K562 (cell line): ENCODE measurements around the gene ACSBG1. TPM values are rescaled to one million over a fixed set of nuclear protein-coding genes. Genes with fewer than 3 reads are reported as not detected.

Experiments
- FOS ChIP-seq: IDR thresholded peaks from 3 replicates; pipeline ENCODE4 v1.6.1; 2011; ENCODE audit not compliant: insufficient read length; ENCODE audit errors: extremely low read depth
- GMEB1 ChIP-seq: fragments of 250-450 bp; sonication (Bioruptor Pico); IDR thresholded peaks from 2 replicates; pipeline ENCODE4 v1.4.0; 2020; ENCODE audit warnings: mild to moderate bottlenecking
- MAFG ChIP-seq: fragments of 450-650 bp; conservative IDR thresholded peaks from 2 replicates; pipeline ENCODE4 v1.6.1; 2016; ENCODE audit warnings: missing genetic modification characterization, missing compliant biosample characterization
- MBD2 ChIP-seq: sonication (generic); IDR thresholded peaks from 2 replicates; pipeline ENCODE4 v1.6.1; 2016; ENCODE audit warnings: low read depth, borderline replicate concordance
- MTA2 ChIP-seq: fragments of 450-650 bp; IDR thresholded peaks from 2 replicates; pipeline ENCODE4 v1.6.1; 2016; ENCODE audit warnings: low read depth
- NRF1 ChIP-seq, 2 experiments: fragments of 450-650 bp; IDR thresholded peaks in 1 of 2; conservative IDR thresholded peaks in 1 of 2; 2 replicates each; pipeline ENCODE4 v1.6.1; 2014; ENCODE audit warnings: mild to moderate bottlenecking in 2 of 2
- RCOR1 ChIP-seq, 2 experiments: IDR thresholded peaks; 2 replicates each; pipeline ENCODE4 v1.6.1; 2012; ENCODE audit warnings: low read depth in 2 of 2, low read length in 2 of 2, borderline replicate concordance in 1 of 2, improper control_type of control experiment in 1 of 2
- STAT5B ChIP-seq: fragments of 250-450 bp; sonication (Bioruptor Pico); IDR thresholded peaks from 2 replicates; pipeline ENCODE4 v1.8.0; 2021; ENCODE audit warnings: mild to moderate bottlenecking, inconsistent platforms
- ZNF232 ChIP-seq: sonication (generic); formaldehyde crosslinking; IDR thresholded peaks from 2 replicates; pipeline ENCODE4 v1.8.0; 2022; ENCODE audit warnings: mild to moderate bottlenecking, missing genetic modification reagents
- ZNF316 ChIP-seq: fragments of 450-650 bp; IDR thresholded peaks from 2 replicates; pipeline ENCODE4 v1.6.1; 2016
- ZNF583 ChIP-seq: fragments of 250-450 bp; sonication (Bioruptor Pico); IDR thresholded peaks from 2 replicates; pipeline ENCODE4 v1.4.0; 2020
- polyA plus RNA-seq, 8 experiments: library from polyadenylated mRNA; depleted of rRNA in 4 of 8; stranded (reverse) in 5 of 8; unstranded in 3 of 8; fragments of >200 nt; fragmentation: Nextera tagmentation in 2 of 8; fragmentation: Illumina TruSeq in 1 of 8; extraction: Ambion mirVana in 2 of 8; extraction: Trizol in 1 of 8; gene quantifications; 2 replicates each; pipeline versions ENCODE4 v1.2.1 to v1.2.3, GENCODE V29; 2011 to 2014; ENCODE audit warnings: inconsistent platforms in 1 of 8, missing spikeins in 1 of 8
- total RNA-seq, 7 experiments: library from RNA; depleted of rRNA in 6 of 7; stranded (reverse); fragments of >200 nt in 6 of 7; fragmentation: Illumina TruSeq in 2 of 7; extraction: Trizol in 2 of 7; gene quantifications; 2 replicates each; pipeline versions ENCODE4 v1.2.1 to v1.2.3, GENCODE V29; 2011 to 2021; ENCODE audit warnings: low replicate concordance in 1 of 7
- TF ChIP-seq, protein P1 (sequence below): fragments of 250-450 bp; sonication (Bioruptor Pico); IDR thresholded peaks from 2 replicates; pipeline ENCODE4 v1.8.0; 2022; ENCODE audit warnings: inconsistent platforms

The ACSBG1 gene
- total and polyA plus RNA-seq, 9 of the 15 experiments (the other 6 are each of a cell fraction or from before 2014, with no cell fraction given), result 0.36 to 6.4 (median 2.5) TPM

DNA sequence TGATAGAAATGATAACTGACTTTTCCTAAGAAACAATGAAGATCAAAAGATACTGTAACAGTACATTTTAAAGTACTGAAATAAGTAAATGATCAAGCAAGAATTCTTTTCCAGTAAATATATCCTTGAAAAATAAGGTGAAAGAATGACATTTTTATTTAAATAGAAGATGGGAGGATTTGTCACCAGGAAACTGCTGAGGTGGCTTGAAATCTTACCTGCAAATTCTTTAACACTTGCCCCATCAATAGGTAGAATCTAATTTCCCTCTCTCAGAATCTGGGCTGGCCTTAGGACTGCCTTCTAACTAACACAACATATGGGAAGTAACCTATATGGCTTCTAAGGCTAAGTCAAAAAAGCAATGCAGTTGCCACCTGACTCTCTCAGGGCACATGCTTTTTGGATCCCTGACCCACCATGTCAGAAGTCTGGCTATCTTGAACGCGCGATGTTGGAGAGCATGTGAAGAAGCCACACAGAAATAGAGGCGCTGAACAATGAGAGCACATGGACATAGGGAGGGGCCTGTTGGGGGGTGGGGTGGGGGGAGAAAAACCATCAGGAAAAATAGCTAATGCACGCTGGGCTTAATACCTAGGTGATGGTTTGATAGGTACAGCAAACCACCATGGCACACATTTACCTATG, 11.5 kb downstream of the ACSBG1 start (continued):
- TF ChIP-seq ZNF583 (no peak), MBD2 (no peak), MAFG (peak; percentile 29; the same call in 1 of the 2 replicates), ZNF232 (CRISPR knock-in tag) (no peak), ZNF316 (peak; percentile 51; the same call in 1 of the 2 replicates), MTA2 (no peak), FOS (no peak), STAT5B (no peak), GMEB1 (CRISPR knock-in tag) (no peak), RCOR1 (IDR thresholded peaks at IDR 0.05; ENCODE audit: borderline replicate concordance in 1 of 2, low read depth in 2 of 2, low read length in 2 of 2) (no peak), NRF1 (conservative IDR thresholded peaks at IDR 0.05 in 1 of 2, IDR thresholded peaks at IDR 0.05 in 1 of 2) (no peak)
- TF ChIP-seq, protein P1, sequence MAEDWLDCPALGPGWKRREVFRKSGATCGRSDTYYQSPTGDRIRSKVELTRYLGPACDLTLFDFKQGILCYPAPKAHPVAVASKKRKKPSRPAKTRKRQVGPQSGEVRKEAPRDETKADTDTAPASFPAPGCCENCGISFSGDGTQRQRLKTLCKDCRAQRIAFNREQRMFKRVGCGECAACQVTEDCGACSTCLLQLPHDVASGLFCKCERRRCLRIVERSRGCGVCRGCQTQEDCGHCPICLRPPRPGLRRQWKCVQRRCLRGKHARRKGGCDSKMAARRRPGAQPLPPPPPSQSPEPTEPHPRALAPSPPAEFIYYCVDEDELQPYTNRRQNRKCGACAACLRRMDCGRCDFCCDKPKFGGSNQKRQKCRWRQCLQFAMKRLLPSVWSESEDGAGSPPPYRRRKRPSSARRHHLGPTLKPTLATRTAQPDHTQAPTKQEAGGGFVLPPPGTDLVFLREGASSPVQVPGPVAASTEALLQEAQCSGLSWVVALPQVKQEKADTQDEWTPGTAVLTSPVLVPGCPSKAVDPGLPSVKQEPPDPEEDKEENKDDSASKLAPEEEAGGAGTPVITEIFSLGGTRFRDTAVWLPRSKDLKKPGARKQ (CRISPR knock-in tag), result no peak
